Ascending aorta (tissue), 2 donors: ENCODE results near the gene ATP6V1E1. TPM values are rescaled to one million over a fixed set of nuclear protein-coding genes. Genes with fewer than 3 reads are reported as not detected.
"Not testable (repeated sequence)": the region's sequence is repeated elsewhere in the genome, so short reads cannot be mapped to it uniquely, and the experiment has no call there.

Source experiments
- DNase-seq, 2 donors: peaks; one replicate each; pipeline ENCODE4 v3.0.0-alpha.2; 2019; ENCODE audit warnings: low spot score in 2 of 2
- H3K27ac ChIP-seq, 2 donors: fragments of 200-600 bp; sonication (generic); one replicate each; pipeline ENCODE4 v1.5.1; 2016 to 2017; ENCODE audit warnings: mild to moderate bottlenecking in 1 of 2
- H3K27me3 ChIP-seq: fragments of 200-600 bp; sonication (generic); one replicate; pipeline ENCODE4 v1.5.1; 2017
- H3K36me3 ChIP-seq, 2 donors: fragments of 200-600 bp; sonication (generic); one replicate each; pipeline ENCODE4 v1.5.1; 2016
- H3K4me1 ChIP-seq, 2 donors: fragments of 200-600 bp; sonication (generic); one replicate each; pipeline ENCODE4 v1.5.1; 2016 to 2017; ENCODE audit warnings: mild to moderate bottlenecking in 1 of 2
- H3K4me3 ChIP-seq, 2 donors: fragments of 200-600 bp; sonication (generic); one replicate each; pipeline ENCODE4 v1.5.1; 2016 to 2017; ENCODE audit warnings: mild to moderate bottlenecking in 1 of 2
- H3K9me3 ChIP-seq, 2 donors: fragments of 200-600 bp; sonication (generic); one replicate each; pipeline ENCODE4 v1.5.1; 2016
- CTCF ChIP-seq, 3 experiments: fragments of 200-600 bp in 2 of 3; fragments of 450-650 bp in 1 of 3; sonication (generic) in 2 of 3; IDR thresholded peaks; one replicate each; pipeline ENCODE4 v1.5.1; 2016 to 2019; ENCODE audit warnings: antibody characterized with exemption in 3 of 3, mild to moderate bottlenecking in 1 of 3, moderate library complexity in 1 of 3
- intact Hi-C: fragments of 100-400 bp; cut with DNase I; formaldehyde crosslinking; loops from one replicate; pipeline ENCODE4 v1.15.1; 2023
- total RNA-seq: library from RNA; depleted of rRNA; stranded (reverse); fragments of >200 nt; gene quantifications from one replicate; pipeline ENCODE4 v1.1.0, GENCODE V29; 2016

ATP6V1E1 gene
- 94.6 TPM for total RNA-seq

GRCh38 chr22:17628406-17629172, at the start of gene ATP6V1E1:
ATP6V1E1 (minus strand) TSS chr22:17628749; CDS start chr22:17628635, 114 bp downstream.
- H3K27me3 ChIP-seq, result no peaks in the 10 kb centered on the region
- TF ChIP-seq CTCF (IDR thresholded peaks at IDR 0.05), result no peak
- H3K36me3 ChIP-seq, result peaks cover 0 to 12% of the 10 kb centered on the region in 2 donors
- no peaks in the 10 kb centered on the region for H3K9me3 ChIP-seq
- DNase-seq, result peak; percentile 90 to 98
- intact Hi-C loops, result loop anchor here (1.0 to 5.0 kb wide), 4 partner anchors 10 to 429 kb away; partner anchors contain the start of gene BCL2L13
- H3K4me1 ChIP-seq, result peaks cover 13% of the 10 kb centered on the region in 2 donors
- peak within 1 kb of the TSS; percentile 86 to 92 for H3K27ac ChIP-seq
- peak within 1 kb of the TSS; percentile 94 to 95 for H3K4me3 ChIP-seq

GRCh38 chr22:17675584-17675983, 47.0 kb upstream of the ATP6V1E1 start:
- Histone ChIP-seq H3K27me3 (no peaks in the 10 kb centered on the region), H3K27ac (no peak overlapping the region), H3K4me3 (no peak overlapping the region), H3K4me1 (no peaks in the 10 kb centered on the region), H3K36me3 (peaks cover 0 to 4% of the 10 kb centered on the region in 2 donors), H3K9me3 (no peaks in the 10 kb centered on the region)
- no peak for TF ChIP-seq CTCF (IDR thresholded peaks at IDR 0.05)
- intact Hi-C loops, result no loop called here
- DNase-seq, result no peak

DNA sequence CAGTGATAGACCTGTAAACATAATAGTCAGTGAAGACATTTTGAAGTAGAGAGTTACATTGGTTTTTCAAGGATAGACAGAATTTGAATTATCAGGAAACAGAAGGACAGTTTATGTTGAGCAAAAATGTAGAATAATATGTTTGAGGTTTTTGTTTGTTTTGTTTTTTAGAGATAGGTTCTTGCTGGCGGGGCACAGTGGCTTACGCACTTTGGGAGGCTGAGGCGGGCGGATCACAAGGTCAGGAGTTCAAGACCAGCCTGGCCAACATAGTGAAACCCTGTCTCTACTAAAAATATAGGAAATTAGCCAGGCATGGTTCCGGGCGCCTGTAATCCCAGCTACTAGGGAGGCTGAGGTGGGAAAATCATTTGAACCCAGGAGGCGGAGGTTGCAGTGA, 45.6 kb upstream of the ATP6V1E1 start:
- H3K27ac ChIP-seq, result no peak overlapping the region
- no peaks in the 10 kb centered on the region for H3K27me3 ChIP-seq
- intact Hi-C loops, result no loop called here
- no peak for TF ChIP-seq CTCF (IDR thresholded peaks at IDR 0.05)
- no peaks in the 10 kb centered on the region for H3K4me1 ChIP-seq
- no peak for DNase-seq
- peaks cover 0 to 7% of the 10 kb centered on the region in 2 donors for H3K36me3 ChIP-seq
- no peak overlapping the region for H3K4me3 ChIP-seq
- H3K9me3 ChIP-seq, result no peaks in the 10 kb centered on the region

GRCh38 chr22:17672417-17672991, 44.0 kb upstream of the ATP6V1E1 start:
- no peak for DNase-seq
- no peak for TF ChIP-seq CTCF (IDR thresholded peaks at IDR 0.05)

DNA sequence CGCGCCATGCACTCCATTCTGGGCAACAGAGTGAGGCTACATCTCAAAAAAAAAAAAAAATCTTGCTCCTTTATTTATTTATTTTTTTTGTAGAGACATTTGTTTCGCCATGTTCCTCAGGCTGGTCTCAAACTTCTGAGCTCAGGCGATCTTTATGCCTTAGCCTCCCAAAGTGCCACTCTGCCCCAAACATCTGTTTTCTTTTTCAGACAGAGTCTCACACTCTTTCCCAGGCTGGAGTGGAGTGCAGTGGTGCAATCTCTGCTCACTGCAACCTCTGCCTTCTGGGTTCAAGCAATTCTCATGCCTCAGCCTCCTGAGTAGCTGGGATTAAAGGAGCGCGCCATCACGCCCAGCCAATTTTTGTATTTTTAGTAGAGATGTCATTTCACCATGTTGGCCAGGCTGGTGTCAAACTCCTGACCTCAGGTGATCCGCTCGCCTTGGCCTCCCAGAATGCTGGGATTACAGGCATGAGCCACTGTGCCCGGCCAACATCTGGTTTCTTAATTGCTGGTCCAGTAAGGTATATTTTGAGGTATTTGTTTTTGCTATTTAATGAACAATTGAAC, 43.1 kb upstream of the ATP6V1E1 start:
- H3K27me3 ChIP-seq, H3K27ac ChIP-seq, H3K4me3 ChIP-seq, intact Hi-C loops, DNase-seq, H3K9me3 ChIP-seq, H3K4me1 ChIP-seq, H3K36me3 ChIP-seq: not testable (repeated sequence)

More at GRCh38 chr22:17672417-17672991, 44.0 kb upstream of the ATP6V1E1 start:
- intact Hi-C loops, result no loop called here
- no peak overlapping the region for H3K4me3 ChIP-seq
- peaks cover 0 to 7% of the 10 kb centered on the region in 2 donors for H3K36me3 ChIP-seq
- no peaks in the 10 kb centered on the region for H3K27me3 ChIP-seq
- no peaks in the 10 kb centered on the region for H3K4me1 ChIP-seq
- H3K27ac ChIP-seq, result no peak overlapping the region
- H3K9me3 ChIP-seq, result no peaks in the 10 kb centered on the region

DNA sequence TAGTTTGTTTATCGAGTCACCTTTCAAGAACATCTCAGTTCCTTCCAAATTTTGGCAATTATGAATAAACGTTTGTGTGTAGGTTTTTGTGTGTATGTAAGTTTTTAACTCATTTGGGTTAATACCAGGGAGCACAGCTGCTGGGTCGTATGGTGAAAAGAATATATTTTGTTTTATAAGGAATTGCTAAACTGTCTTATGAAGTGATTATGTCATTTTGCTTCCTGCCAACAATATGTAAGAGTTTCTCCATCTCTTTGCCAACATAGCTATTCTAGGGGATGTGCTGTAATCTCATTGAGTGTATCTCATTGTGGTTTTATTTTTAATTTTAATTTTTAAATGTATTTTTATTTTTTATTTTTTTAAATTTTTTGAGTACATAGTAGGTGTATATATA, 37.3 kb upstream of the ATP6V1E1 start:
- no peaks in the 10 kb centered on the region for H3K4me1 ChIP-seq
- no peak overlapping the region for H3K4me3 ChIP-seq
- intact Hi-C loops, result no loop called here
- no peak for DNase-seq
- H3K27ac ChIP-seq, result no peak overlapping the region
- no peak for TF ChIP-seq CTCF (IDR thresholded peaks at IDR 0.05)
- no peaks in the 10 kb centered on the region for H3K27me3 ChIP-seq
- H3K36me3 ChIP-seq, result peaks cover 15 to 29% of the 10 kb centered on the region in 2 donors
- no peaks in the 10 kb centered on the region for H3K9me3 ChIP-seq
